OCI-LY3 (cell line): ENCODE data around the gene MACC1.

Experiments
- H2AFZ ChIP-seq: fragments of 200-600, 300-600 bp; shearing (Covaris generic); 2 replicates; pipeline ENCODE4 v1.6.0; 2014; ENCODE audit warnings: antibody characterized with exemption, low read depth, low read length
- H3K27ac ChIP-seq: fragments of 200-600, 300-600 bp; sonication (generic); 2 replicates; pipeline ENCODE4 v1.5.1; 2014; ENCODE audit warnings: mild to moderate bottlenecking, low read length, moderate library complexity, mixed read lengths
- H3K27me3 ChIP-seq: fragments of 200-600, 300-600 bp; sonication (generic); 2 replicates; pipeline ENCODE4 v1.6.1; 2014; ENCODE audit warnings: low read depth, low read length, mixed read lengths
- H3K36me3 ChIP-seq: fragments of 200-600, 300-600 bp; sonication (generic); replicated peaks from 2 replicates; pipeline ENCODE3; 2014; ENCODE audit warnings: low read depth, low read length, mixed read lengths
- H3K4me1 ChIP-seq: fragments of 300-600, 200-600 bp; sonication (generic); 2 replicates; pipeline ENCODE4 v1.6.1; 2014; ENCODE audit warnings: low read length, mixed read lengths
- H3K4me2 ChIP-seq: fragments of 200-600, 300-600 bp; sonication (generic); 2 replicates; pipeline ENCODE4 v1.6.1; 2014; ENCODE audit warnings: low read length, mixed read lengths
- H3K4me3 ChIP-seq: fragments of 300-600, 200-600 bp; sonication (generic); 2 replicates; pipeline ENCODE4 v1.5.1; 2014; ENCODE audit warnings: antibody characterized with exemption, mild to moderate bottlenecking, low read length, moderate library complexity
- H3K79me2 ChIP-seq: fragments of 300-600, 200-600 bp; shearing (Covaris generic); 2 replicates; pipeline ENCODE4 v1.6.1; 2014; ENCODE audit warnings: mild to moderate bottlenecking, low read length, mixed read lengths
- H3K9ac ChIP-seq: fragments of 300-600, 200-600 bp; shearing (Covaris generic); 2 replicates; pipeline ENCODE4 v1.6.0; 2014; ENCODE audit warnings: mild to moderate bottlenecking, low read length, moderate library complexity
- H3K9me3 ChIP-seq: fragments of 200-600, 300-600 bp; shearing (Covaris generic); 2 replicates; pipeline ENCODE4 v1.6.1; 2014; ENCODE audit warnings: low read length, mixed read lengths; ENCODE audit not compliant: insufficient read depth
- H4K20me1 ChIP-seq: fragments of 200-600, 300-600 bp; sonication (generic); 2 replicates; pipeline ENCODE4 v1.6.1; 2016; ENCODE audit warnings: low read length, mixed read lengths; ENCODE audit not compliant: insufficient read depth
- CTCF ChIP-seq: fragments of 200-600, 300-600 bp; sonication (generic); IDR thresholded peaks from 2 replicates; pipeline ENCODE4 v1.5.1; 2014; ENCODE audit warnings: antibody characterized with exemption, low read length, low read depth
- EZH2phosphoT487 ChIP-seq: fragments of 200-600 bp; shearing (Covaris generic); IDR thresholded peaks from 2 replicates; pipeline ENCODE4 v1.6.1; 2018; ENCODE audit warnings: antibody characterized with exemption, mixed run types, low read depth

The MACC1 gene, protein sequence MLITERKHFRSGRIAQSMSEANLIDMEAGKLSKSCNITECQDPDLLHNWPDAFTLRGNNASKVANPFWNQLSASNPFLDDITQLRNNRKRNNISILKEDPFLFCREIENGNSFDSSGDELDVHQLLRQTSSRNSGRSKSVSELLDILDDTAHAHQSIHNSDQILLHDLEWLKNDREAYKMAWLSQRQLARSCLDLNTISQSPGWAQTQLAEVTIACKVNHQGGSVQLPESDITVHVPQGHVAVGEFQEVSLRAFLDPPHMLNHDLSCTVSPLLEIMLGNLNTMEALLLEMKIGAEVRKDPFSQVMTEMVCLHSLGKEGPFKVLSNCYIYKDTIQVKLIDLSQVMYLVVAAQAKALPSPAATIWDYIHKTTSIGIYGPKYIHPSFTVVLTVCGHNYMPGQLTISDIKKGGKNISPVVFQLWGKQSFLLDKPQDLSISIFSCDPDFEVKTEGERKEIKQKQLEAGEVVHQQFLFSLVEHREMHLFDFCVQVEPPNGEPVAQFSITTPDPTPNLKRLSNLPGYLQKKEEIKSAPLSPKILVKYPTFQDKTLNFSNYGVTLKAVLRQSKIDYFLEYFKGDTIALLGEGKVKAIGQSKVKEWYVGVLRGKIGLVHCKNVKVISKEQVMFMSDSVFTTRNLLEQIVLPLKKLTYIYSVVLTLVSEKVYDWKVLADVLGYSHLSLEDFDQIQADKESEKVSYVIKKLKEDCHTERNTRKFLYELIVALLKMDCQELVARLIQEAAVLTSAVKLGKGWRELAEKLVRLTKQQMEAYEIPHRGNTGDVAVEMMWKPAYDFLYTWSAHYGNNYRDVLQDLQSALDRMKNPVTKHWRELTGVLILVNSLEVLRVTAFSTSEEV

DNA sequence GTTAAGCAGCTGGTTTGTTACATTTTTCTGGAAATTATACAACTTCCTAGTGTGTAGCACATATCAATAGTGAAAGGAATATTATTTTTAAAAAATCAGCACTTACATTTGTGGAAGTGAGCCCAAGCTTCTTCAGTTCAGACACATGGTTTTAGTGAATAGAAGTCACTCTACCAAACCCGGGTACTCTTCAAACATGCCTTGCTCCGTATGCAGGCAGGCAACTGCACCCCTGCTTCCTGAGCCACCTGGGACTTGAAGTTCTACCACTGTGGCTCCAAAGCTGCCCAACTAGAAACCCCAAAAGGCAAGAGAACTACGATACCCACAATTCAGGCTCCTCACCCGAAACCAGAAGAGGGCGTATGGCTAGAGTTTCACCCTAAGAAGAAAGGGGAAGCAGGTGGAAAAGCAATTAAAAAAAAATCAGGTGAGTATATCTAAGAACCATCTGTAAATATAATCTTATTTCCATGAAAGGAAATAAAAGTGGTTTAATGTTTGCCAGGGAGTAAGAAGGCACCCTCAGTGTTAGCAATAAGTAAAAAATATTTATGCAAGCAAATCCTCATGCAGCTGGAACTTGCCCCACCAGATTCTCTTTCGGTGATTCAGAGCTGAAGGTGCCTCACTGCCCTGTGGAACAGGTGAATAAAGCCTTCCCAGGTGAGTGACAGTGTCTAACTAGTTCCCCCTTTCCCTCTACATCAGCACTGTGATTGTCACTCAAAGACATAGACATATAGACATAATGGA is at the start of gene MACC1:
MACC1 (minus strand) TSS at position 192 of the 756 bp plus-strand sequence. CDS start 55,522 bp downstream, outside the sequence.
- Histone ChIP-seq H3K27me3 (no peaks in the 10 kb centered on the region), H3K9ac (peak within 1 kb of the TSS; percentile 69), H4K20me1 (no peaks in the 10 kb centered on the region), H2AFZ (no peak within 1 kb of the TSS), H3K27ac (peak within 1 kb of the TSS; percentile 96), H3K79me2 (peaks cover 41% of the 10 kb centered on the region), H3K36me3 (no peaks in the 10 kb centered on the region), H3K4me1 (peaks cover 71% of the 10 kb centered on the region), H3K4me2 (peak within 1 kb of the TSS; percentile 72), H3K4me3 (peak within 1 kb of the TSS; percentile 75), H3K9me3 (peaks cover 3% of the 10 kb centered on the region; the same call in 1 of the 2 replicates)
- TF ChIP-seq CTCF (peak; percentile 68), EZH2phosphoT487 (no peak)

DNA sequence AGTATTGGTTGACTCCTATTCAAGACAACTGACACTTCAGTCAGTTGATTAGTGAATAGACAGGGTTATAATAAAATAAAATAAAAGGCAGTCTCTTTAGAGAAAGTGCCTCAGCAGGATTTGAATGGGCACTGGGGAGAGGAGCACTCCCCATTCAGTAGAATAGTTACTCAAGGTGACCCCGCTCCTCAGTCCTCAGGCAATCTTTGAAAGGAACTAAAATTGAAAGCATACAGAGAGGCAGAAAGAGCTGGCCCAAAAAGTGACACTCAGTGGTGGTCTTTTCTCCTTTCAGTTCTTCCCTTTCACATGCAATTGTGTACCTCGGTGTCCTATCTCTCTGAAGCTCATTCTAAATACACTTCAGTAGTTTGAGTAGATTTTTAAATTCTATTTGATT is 47.4 kb upstream of the MACC1 start:
- no peak overlapping the region for H3K9ac ChIP-seq
- 0 out of 2 replicates have a peak overlapping the region, but pooled peaks have one; percentile 5 for H2AFZ ChIP-seq
- no peaks in the 10 kb centered on the region for H3K79me2 ChIP-seq
- no peak overlapping the region; the same call in 1 of the 2 replicates for H3K4me2 ChIP-seq
- H3K4me3 ChIP-seq: no peak overlapping the region
- H3K4me1 ChIP-seq: peaks cover 20% of the 10 kb centered on the region
- no peaks in the 10 kb centered on the region for H3K27me3 ChIP-seq
- H3K27ac ChIP-seq: no peak overlapping the region
- H4K20me1 ChIP-seq: no peaks in the 10 kb centered on the region
- H3K9me3 ChIP-seq: no peaks in the 10 kb centered on the region
- TF ChIP-seq CTCF (no peak), EZH2phosphoT487 (no peak)
- no peaks in the 10 kb centered on the region for H3K36me3 ChIP-seq

DNA sequence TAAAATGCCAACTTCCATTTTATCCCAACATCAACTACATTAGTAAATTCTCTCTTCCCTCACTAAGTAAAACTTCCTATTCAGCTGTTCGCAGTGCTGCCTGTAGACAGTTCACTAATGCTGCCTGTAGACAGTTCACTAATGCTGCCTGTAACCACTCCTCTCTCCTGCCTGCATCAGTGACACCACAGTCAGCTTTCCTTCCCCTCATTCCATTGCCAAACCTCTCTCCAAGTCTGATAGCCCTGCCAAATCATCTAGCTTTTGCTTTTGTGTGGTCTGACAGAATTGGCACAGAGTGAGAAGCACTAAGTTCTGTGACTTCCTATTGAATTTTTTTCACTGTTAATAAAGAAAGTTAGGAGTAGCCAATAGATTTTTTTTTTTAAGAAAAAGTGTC is 43.0 kb upstream of the MACC1 start:
- no peak overlapping the region for H3K27ac ChIP-seq
- TF ChIP-seq CTCF (no peak), EZH2phosphoT487 (no peak)
- H4K20me1 ChIP-seq: no peaks in the 10 kb centered on the region
- no peak overlapping the region for H3K4me2 ChIP-seq
- H3K79me2 ChIP-seq: no peaks in the 10 kb centered on the region
- no peak overlapping the region for H2AFZ ChIP-seq
- H3K36me3 ChIP-seq: no peaks in the 10 kb centered on the region
- no peak overlapping the region for H3K4me3 ChIP-seq
- H3K9ac ChIP-seq: no peak overlapping the region
- peaks cover 16% of the 10 kb centered on the region for H3K4me1 ChIP-seq
- no peaks in the 10 kb centered on the region for H3K27me3 ChIP-seq
- H3K9me3 ChIP-seq: no peaks in the 10 kb centered on the region
